Smooth muscle cell (in vitro differentiated cells): Measurements from ENCODE around the gene ULK4. TPM values are rescaled to one million over a fixed set of nuclear protein-coding genes. Genes with fewer than 3 reads are reported as not detected.
"Not testable (repeated sequence)": the region's sequence is repeated elsewhere in the genome, so short reads cannot be mapped to it uniquely, and the experiment has no call there.

Experiments
- DNase-seq: peaks from one replicate; lab custom pipeline; 2025; ENCODE audit not compliant: unreplicated experiment; lab: John Stamatoyannopoulos, UW
- H2AFZ ChIP-seq: fragments of 200-600 bp; sonication (generic); 2 replicates; pipeline ENCODE4 v1.6.0; 2016; ENCODE audit warnings: antibody characterized with exemption, low read depth, mild to moderate bottlenecking
- H3F3A ChIP-seq: fragments of 200-600 bp; sonication (generic); 2 replicates; pipeline ENCODE4 v1.6.0; 2017; ENCODE audit warnings: antibody characterized with exemption, low read depth
- H3K27ac ChIP-seq: fragments of 200-600 bp; sonication (generic); 2 replicates; pipeline ENCODE4 v1.5.1; 2016; ENCODE audit warnings: low read depth, mild to moderate bottlenecking
- H3K27me3 ChIP-seq: fragments of 200-600 bp; sonication (generic); 2 replicates; pipeline ENCODE4 v1.6.1; 2016; ENCODE audit warnings: low read depth, mild to moderate bottlenecking
- H3K36me3 ChIP-seq: fragments of 200-600 bp; sonication (generic); 2 replicates; pipeline ENCODE4 v1.5.1; 2016; ENCODE audit warnings: low read depth
- H3K4me1 ChIP-seq: fragments of 200-600 bp; sonication (generic); 2 replicates; pipeline ENCODE4 v1.5.1; 2016; ENCODE audit warnings: low read depth
- H3K4me2 ChIP-seq: fragments of 200-600 bp; sonication (generic); 2 replicates; pipeline ENCODE4 v1.6.0; 2016; ENCODE audit warnings: mild to moderate bottlenecking
- H3K4me3 ChIP-seq: fragments of 200-600 bp; sonication (generic); 2 replicates; pipeline ENCODE4 v1.5.1; 2016; ENCODE audit warnings: mild to moderate bottlenecking
- H3K79me2 ChIP-seq: fragments of 200-600 bp; sonication (generic); 2 replicates; pipeline ENCODE4 v1.6.0; 2016; ENCODE audit warnings: low read depth, mild to moderate bottlenecking
- H3K9ac ChIP-seq: fragments of 200-600 bp; sonication (generic); 2 replicates; pipeline ENCODE4 v1.6.0; 2016; ENCODE audit warnings: low read depth
- H3K9me3 ChIP-seq: fragments of 200-600 bp; sonication (generic); replicated peaks from 2 replicates; pipeline ENCODE4 v1.5.1; 2016; ENCODE audit warnings: low read depth
- H4K20me1 ChIP-seq: fragments of 200-600 bp; sonication (generic); 2 replicates; pipeline ENCODE4 v1.6.0; 2016; ENCODE audit warnings: low read depth
- WGBS: methylation state at CpG from one replicate; pipeline ENCODE4 v1.1.7; 2016; ENCODE audit warnings: low lambda C conversion rate; 5-methylcytosine and 5-hydroxymethylcytosine counted together
- polyA plus RNA-seq: library from polyadenylated mRNA; unstranded; fragments of >200 nt; fragmentation: Nextera tagmentation; extraction: Ambion mirVana; gene quantifications from 2 replicates; pipeline ENCODE4 v1.2.1, GENCODE V29; 2016
- total RNA-seq: library from RNA; depleted of rRNA; stranded (reverse); fragments of >200 nt; gene quantifications from 2 replicates; pipeline ENCODE4 v1.2.3, GENCODE V29; 2014
- TF ChIP-seq, protein P1 (sequence below): fragments of 200-600 bp; sonication (generic); IDR thresholded peaks from 2 replicates; pipeline ENCODE4 v1.5.1; 2017; ENCODE audit warnings: borderline replicate concordance, mild to moderate bottlenecking, antibody characterized with exemption; ENCODE audit not compliant: insufficient read depth, poor library complexity, severe bottlenecking

Gene ULK4
- total and polyA plus RNA-seq, 2 experiments from 2014 or later = 4.3 to 14.2 TPM

DNA sequence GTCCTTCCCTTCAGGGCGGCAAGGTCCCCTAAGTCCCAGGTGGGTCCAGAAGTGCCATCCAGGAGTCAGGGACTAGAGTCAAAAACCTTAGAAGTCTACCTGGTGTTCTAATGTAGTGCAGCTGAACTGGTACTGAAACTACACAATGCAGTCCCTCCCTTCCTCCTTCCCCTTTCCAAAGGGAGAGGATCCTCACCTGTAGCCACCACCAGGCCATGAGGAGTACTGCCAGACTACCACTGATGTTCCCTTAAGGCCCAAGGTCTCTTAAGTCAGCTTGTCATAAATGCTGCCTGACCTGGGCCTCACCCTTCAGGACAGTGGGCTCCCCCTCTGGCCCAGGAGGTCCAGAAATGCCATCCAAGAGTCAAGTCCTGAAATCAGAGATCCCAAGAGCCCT is 98.9 kb downstream of the ULK4 start:
- H3K27me3 ChIP-seq = no peaks in the 10 kb centered on the region
- no peaks in the 10 kb centered on the region for H4K20me1 ChIP-seq
- 90% methylated on average over 1 of the region's 1 CpG for WGBS
- H3K36me3 ChIP-seq = no peaks in the 10 kb centered on the region
- no peak overlapping the region for H3K4me2 ChIP-seq
- H3K4me3 ChIP-seq = no peak overlapping the region
- DNase-seq = no peak
- no peak overlapping the region for H3K9ac ChIP-seq
- H3K27ac ChIP-seq = no peak overlapping the region
- TF ChIP-seq, protein P1, sequence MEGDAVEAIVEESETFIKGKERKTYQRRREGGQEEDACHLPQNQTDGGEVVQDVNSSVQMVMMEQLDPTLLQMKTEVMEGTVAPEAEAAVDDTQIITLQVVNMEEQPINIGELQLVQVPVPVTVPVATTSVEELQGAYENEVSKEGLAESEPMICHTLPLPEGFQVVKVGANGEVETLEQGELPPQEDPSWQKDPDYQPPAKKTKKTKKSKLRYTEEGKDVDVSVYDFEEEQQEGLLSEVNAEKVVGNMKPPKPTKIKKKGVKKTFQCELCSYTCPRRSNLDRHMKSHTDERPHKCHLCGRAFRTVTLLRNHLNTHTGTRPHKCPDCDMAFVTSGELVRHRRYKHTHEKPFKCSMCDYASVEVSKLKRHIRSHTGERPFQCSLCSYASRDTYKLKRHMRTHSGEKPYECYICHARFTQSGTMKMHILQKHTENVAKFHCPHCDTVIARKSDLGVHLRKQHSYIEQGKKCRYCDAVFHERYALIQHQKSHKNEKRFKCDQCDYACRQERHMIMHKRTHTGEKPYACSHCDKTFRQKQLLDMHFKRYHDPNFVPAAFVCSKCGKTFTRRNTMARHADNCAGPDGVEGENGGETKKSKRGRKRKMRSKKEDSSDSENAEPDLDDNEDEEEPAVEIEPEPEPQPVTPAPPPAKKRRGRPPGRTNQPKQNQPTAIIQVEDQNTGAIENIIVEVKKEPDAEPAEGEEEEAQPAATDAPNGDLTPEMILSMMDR = no peak
- no peaks in the 10 kb centered on the region for H3K4me1 ChIP-seq
- no peak overlapping the region for H2AFZ ChIP-seq
- H3K9me3 ChIP-seq = no peaks in the 10 kb centered on the region
- no peaks in the 10 kb centered on the region for H3K79me2 ChIP-seq
- no peaks in the 10 kb centered on the region for H3F3A ChIP-seq

DNA sequence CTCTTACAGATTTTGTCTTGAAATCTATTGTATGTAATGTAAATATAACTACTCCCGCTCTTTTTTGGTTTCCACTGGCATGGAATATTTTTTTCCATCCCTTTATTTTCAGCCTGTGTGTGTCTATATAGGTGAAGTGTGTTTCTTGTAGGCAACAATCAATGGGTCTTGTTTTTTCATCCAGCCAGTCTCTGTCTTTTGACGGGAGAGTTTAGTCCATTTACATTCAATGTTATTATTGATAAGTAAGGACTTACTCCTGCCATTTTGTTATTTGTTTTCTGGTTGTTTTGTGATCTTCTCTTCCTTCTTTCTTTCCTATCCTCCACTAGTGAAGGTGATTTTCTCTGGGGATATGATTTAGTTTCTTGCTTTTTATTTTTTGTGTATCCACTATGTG is 101.4 kb downstream of the ULK4 start:
- H3K9me3 ChIP-seq, H3K27me3 ChIP-seq, H3K9ac ChIP-seq, H3K36me3 ChIP-seq, DNase-seq, H3K4me1 ChIP-seq, H4K20me1 ChIP-seq, H3K79me2 ChIP-seq, H3K4me2 ChIP-seq, H3K4me3 ChIP-seq, H3F3A ChIP-seq, H3K27ac ChIP-seq, H2AFZ ChIP-seq: not testable (repeated sequence)
- 98% methylated on average over 2 of the region's 2 CpGs for WGBS

DNA sequence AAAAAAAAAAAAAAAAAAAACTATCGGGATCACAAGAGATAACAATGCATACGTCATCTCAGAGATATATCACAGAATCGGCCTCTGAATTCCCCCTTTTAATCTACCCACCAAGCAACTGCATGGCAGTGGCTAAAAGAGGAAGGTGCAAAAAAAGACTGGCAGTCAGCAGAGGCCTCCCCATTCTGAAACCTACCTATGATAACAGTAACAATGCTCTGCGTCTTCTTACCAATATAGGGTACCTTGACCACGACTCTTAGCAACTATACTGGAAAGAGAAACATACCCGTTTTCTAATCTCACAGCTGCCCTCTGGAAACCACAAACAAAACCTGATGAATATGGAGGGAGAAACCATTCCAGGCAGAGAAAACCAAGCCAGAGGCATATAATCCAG is 106.9 kb downstream of the ULK4 start:
- H4K20me1 ChIP-seq = no peaks in the 10 kb centered on the region
- no peak overlapping the region for H3K4me3 ChIP-seq
- no peak overlapping the region for H3K4me2 ChIP-seq
- TF ChIP-seq, protein P1 = no peak
- H3K79me2 ChIP-seq = no peaks in the 10 kb centered on the region
- no peaks in the 10 kb centered on the region for H3K27me3 ChIP-seq
- H2AFZ ChIP-seq = no peak overlapping the region
- no peaks in the 10 kb centered on the region for H3K4me1 ChIP-seq
- H3K9ac ChIP-seq = no peak overlapping the region
- H3K9me3 ChIP-seq = no peaks in the 10 kb centered on the region
- DNase-seq = no peak
- H3K27ac ChIP-seq = no peak overlapping the region
- WGBS = 95% methylated on average over 6 of the region's 6 CpGs
- H3F3A ChIP-seq = no peaks in the 10 kb centered on the region
- H3K36me3 ChIP-seq = no peaks in the 10 kb centered on the region

DNA sequence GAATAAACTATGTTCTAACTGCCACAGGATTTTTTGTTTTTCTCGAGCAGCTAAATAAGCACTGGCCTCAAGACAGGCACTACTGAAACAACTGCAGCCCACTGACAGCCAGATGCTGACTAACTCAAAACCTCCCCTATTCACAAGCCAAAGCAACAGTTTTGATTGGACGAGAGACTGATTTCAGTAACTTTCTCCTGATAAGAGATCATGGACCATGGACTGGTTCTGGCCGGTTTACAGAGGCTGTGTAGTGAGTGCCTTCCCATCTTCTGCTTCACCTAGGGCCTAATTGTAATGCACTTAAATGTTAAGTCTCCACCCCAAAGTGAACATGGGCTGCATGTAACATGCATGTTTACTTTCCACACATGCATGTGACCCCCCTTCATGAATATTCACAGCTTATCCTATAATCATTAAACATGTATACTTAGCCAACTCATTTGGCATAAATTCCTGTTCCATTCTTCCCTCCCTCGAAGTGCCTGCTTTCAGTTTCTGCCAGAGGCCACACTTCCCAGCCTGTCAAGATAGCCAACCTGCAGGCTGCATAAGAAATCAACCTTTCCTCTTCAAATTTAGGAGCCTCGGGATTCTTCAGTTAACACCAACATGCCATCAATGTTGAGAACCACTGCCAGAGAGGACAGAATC is 108.2 kb downstream of the ULK4 start:
- Histone ChIP-seq H3K4me3 (no peak overlapping the region), H3K79me2 (no peaks in the 10 kb centered on the region), H3K9me3 (no peaks in the 10 kb centered on the region), H3K9ac (no peak overlapping the region), H3K27ac (no peak overlapping the region), H3K4me1 (no peaks in the 10 kb centered on the region), H3K27me3 (no peaks in the 10 kb centered on the region), H4K20me1 (no peaks in the 10 kb centered on the region), H3F3A (no peaks in the 10 kb centered on the region), H3K36me3 (no peaks in the 10 kb centered on the region), H2AFZ (no peak overlapping the region), H3K4me2 (no peak overlapping the region)
- DNase-seq = no peak
- TF ChIP-seq, protein P1 = no peak
- 79% methylated on average over 5 of the region's 5 CpGs for WGBS
